Measurements from ENCODE around the gene PSMG2.

DNA sequence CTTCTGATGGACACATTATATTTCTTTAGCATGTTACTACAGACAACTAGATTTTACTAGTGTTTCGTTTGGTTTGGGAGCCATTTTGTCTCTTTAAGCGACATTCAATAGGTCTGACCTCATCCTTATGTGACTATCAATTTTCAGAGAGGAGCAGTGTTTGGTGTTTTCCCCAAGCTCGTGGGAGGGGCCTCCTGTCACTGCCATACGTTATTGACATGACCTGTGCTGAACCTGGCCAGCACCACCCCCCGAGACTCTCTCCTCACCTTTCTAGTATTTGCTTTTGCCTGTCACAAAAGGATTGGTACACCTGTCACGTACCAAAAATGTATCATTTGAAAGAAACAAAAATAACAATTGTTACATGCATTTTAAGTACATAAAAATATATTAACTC, 69.3 kb downstream of the PSMG2 start:
- TF ChIP-seq, protein P1, sequence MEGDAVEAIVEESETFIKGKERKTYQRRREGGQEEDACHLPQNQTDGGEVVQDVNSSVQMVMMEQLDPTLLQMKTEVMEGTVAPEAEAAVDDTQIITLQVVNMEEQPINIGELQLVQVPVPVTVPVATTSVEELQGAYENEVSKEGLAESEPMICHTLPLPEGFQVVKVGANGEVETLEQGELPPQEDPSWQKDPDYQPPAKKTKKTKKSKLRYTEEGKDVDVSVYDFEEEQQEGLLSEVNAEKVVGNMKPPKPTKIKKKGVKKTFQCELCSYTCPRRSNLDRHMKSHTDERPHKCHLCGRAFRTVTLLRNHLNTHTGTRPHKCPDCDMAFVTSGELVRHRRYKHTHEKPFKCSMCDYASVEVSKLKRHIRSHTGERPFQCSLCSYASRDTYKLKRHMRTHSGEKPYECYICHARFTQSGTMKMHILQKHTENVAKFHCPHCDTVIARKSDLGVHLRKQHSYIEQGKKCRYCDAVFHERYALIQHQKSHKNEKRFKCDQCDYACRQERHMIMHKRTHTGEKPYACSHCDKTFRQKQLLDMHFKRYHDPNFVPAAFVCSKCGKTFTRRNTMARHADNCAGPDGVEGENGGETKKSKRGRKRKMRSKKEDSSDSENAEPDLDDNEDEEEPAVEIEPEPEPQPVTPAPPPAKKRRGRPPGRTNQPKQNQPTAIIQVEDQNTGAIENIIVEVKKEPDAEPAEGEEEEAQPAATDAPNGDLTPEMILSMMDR (IDR thresholded peaks at IDR 0.05; ENCODE audit: borderline replicate concordance, extremely low read depth, low read length, poor library complexity, severe bottlenecking): no peak
- TF ChIP-seq EZH2 (IDR thresholded peaks at IDR 0.05; ENCODE audit: borderline replicate concordance, low read depth, low read length, severe bottlenecking): no peak

Measured in DND-41 (cell line).